Body of pancreas (tissue), 4 donors: ENCODE results near the gene ANKRD23. TPM values are rescaled to one million over a fixed set of nuclear protein-coding genes. Genes with fewer than 3 reads are reported as not detected.
A peak's percentile ranks its signal among the peaks of the same experiment; 100 is the strongest.

Experiments
- ATAC-seq: fragments of 150-250 bp; one replicate; pipeline ENCODE4 v1.9.1; 2016
- DNase-seq, 4 donors: peaks; one replicate each; pipeline ENCODE4 v3.0.0-alpha.2; 2019
- H3K27ac ChIP-seq, 4 donors: fragments of 200-600 bp; sonication (generic); 1 replicate in 3 of 4; 2 replicates in 1 of 4; pipeline versions ENCODE4 v1.5.1 to v1.6.1; 2016 to 2019; ENCODE audit warnings: mild to moderate bottlenecking in 1 of 4, mixed read lengths in 1 of 4, moderate library complexity in 1 of 4
- H3K27me3 ChIP-seq, 2 donors: fragments of 200-600 bp; sonication (generic); one replicate each; pipeline ENCODE4 v1.6.0; 2016; ENCODE audit warnings: mild to moderate bottlenecking in 1 of 2
- H3K36me3 ChIP-seq, 2 donors: fragments of 200-600 bp; sonication (generic); replicated peaks in 1 of 2; 2 replicates each; pipeline ENCODE4 v1.5.1; 2016; ENCODE audit warnings: low read depth in 2 of 2; ENCODE audit not compliant: insufficient read depth in 1 of 2
- H3K4me1 ChIP-seq: fragments of 200-600 bp; sonication (generic); one replicate; pipeline ENCODE4 v1.6.0; 2016
- H3K4me3 ChIP-seq, 2 donors: fragments of 200-600 bp; sonication (generic); 1 replicate in 1 of 2; 2 replicates in 1 of 2; pipeline ENCODE4 v1.5.1; 2016 to 2019
- H3K9me3 ChIP-seq, 3 donors: fragments of 200-600 bp; sonication (generic); 1 replicate in 2 of 3; 2 replicates in 1 of 3; pipeline ENCODE4 v1.5.1; 2016
- POLR2A ChIP-seq, 3 donors: fragments of 450-650 bp; IDR thresholded peaks; one replicate each; pipeline ENCODE4 v1.6.1; 2016; ENCODE audit warnings: antibody characterized with exemption in 3 of 3, mild to moderate bottlenecking in 2 of 3
- WGBS, 2 donors: methylation state at CpG; one replicate each; pipeline ENCODE4 v1.1.5; 2017; 5-methylcytosine and 5-hydroxymethylcytosine counted together
- intact Hi-C: fragments of 100-400 bp; cut with DNase I; formaldehyde crosslinking; loops from one replicate; pipeline ENCODE4 v1.15.1; 2023
- total RNA-seq, 2 donors: library from RNA; depleted of rRNA; stranded (reverse); fragments of >200 nt; gene quantifications; one replicate each; pipeline ENCODE4 v1.1.0, GENCODE V29; 2016
- TF ChIP-seq, protein P1 (sequence below), 7 experiments: fragments of 450-650 bp in 4 of 7; fragments of 200-600 bp in 3 of 7; sonication (generic) in 3 of 7; IDR thresholded peaks; one replicate each; pipeline ENCODE4 v1.5.1; 2016 to 2019; ENCODE audit warnings: antibody characterized with exemption in 7 of 7

The ANKRD23 gene
- total RNA-seq, 2 donors from 2014 or later = 4.2 to 12.9 TPM

DNA sequence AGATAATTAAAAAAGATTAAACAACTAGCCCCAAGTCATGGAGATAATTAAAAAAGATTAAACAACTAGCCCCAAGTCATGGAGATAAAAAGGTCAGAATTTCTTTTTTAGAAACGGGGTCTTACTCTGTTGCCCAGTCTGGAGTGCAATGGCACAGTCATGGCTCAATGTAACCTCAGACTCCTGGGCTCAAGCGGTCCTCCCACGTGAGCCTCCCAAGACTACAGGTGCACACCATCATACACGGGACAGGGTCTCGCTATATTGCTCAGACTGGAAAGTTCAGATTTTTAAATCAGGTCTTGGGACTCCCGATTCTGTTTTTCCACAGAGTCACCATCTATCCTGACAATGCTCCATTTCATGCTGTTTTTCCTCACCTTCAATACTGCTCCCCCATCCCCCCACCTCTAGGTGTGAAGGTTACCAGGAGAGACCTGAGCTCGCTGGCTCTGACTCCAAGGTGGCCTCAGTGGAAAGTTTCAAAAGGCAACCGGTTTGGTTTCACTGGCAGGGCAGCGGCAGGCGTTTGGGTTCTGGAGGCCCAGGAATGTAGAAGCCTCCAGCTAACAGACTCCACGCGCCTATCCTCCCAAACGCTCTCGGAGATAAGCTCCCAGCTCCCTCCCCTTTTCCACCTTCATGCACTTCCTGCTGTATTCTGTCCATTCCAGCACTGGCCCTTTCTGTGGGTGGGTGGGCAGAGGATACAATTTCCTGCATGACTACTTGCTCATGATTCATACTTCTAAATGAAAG, 28.9 kb upstream of the ANKRD23 start:
- Histone ChIP-seq H3K27ac (peak overlapping the region in 2 of 4 donors; percentile 60 to 79), H3K4me1 (peaks cover 42% of the 10 kb centered on the region), H3K27me3 (no peaks in the 10 kb centered on the region), H3K4me3 (no peak overlapping the region), H3K36me3 (no peaks in the 10 kb centered on the region), H3K9me3 (no peaks in the 10 kb centered on the region)
- no peak for ATAC-seq
- DNase-seq = peak in 2 of 4 donors; percentile 17 to 38
- TF ChIP-seq, protein P1, sequence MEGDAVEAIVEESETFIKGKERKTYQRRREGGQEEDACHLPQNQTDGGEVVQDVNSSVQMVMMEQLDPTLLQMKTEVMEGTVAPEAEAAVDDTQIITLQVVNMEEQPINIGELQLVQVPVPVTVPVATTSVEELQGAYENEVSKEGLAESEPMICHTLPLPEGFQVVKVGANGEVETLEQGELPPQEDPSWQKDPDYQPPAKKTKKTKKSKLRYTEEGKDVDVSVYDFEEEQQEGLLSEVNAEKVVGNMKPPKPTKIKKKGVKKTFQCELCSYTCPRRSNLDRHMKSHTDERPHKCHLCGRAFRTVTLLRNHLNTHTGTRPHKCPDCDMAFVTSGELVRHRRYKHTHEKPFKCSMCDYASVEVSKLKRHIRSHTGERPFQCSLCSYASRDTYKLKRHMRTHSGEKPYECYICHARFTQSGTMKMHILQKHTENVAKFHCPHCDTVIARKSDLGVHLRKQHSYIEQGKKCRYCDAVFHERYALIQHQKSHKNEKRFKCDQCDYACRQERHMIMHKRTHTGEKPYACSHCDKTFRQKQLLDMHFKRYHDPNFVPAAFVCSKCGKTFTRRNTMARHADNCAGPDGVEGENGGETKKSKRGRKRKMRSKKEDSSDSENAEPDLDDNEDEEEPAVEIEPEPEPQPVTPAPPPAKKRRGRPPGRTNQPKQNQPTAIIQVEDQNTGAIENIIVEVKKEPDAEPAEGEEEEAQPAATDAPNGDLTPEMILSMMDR (IDR thresholded peaks at IDR 0.05) = no peak
- no peak for TF ChIP-seq POLR2A (IDR thresholded peaks at IDR 0.05)
- 61% methylated on average over 12 to 14 of the region's 14 CpGs for WGBS, 2 donors
- intact Hi-C loops = no loop called here

DNA sequence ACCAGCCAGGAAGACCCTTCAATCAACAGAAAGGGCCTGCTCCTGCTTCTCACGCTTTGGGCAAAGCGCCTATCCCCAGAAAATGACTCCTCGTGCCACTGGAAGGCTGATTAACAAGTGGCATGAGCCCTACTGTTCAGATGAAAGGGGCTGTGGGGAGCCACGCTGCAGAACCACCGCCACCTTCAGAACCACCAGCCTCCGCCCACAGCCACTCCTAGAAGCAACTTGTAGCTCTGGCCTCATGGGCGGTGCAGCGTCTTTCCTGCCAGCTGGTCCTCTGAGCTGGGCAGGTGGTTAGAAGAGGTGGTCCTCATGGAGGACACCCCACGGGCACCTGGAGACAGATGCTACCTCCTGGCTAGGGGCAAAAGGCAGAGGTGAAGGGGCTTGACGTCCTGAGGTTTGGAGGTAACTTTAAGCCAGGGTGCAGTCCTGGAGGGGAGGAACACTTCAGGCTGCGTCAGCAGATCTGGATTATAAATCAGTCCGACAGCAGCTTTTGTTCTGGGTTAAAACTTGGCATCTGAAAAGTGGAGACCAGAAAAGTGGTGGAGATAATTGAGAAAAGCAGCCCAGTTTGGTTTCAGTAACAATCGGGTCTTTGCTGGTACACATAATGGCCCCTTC, 26.9 kb upstream of the ANKRD23 start:
- intact Hi-C loops = no loop called here
- Histone ChIP-seq H3K27me3 (no peaks in the 10 kb centered on the region), H3K36me3 (no peaks in the 10 kb centered on the region), H3K4me1 (peaks cover 62% of the 10 kb centered on the region), H3K27ac (peak overlapping the region; percentile 76 to 95 (median 82)), H3K4me3 (peak overlapping the region; percentile 90 to 91), H3K9me3 (no peaks in the 10 kb centered on the region)
- DNase-seq = peak in 3 of 4 donors; percentile 34 to 63 (median 54)
- ATAC-seq = no peak
- TF ChIP-seq, protein P1 (IDR thresholded peaks at IDR 0.05) = no peak
- no peak for TF ChIP-seq POLR2A (IDR thresholded peaks at IDR 0.05)
- 33 to 63% methylated on average over 3 to 13 of the region's 13 CpGs for WGBS, 2 donors

DNA sequence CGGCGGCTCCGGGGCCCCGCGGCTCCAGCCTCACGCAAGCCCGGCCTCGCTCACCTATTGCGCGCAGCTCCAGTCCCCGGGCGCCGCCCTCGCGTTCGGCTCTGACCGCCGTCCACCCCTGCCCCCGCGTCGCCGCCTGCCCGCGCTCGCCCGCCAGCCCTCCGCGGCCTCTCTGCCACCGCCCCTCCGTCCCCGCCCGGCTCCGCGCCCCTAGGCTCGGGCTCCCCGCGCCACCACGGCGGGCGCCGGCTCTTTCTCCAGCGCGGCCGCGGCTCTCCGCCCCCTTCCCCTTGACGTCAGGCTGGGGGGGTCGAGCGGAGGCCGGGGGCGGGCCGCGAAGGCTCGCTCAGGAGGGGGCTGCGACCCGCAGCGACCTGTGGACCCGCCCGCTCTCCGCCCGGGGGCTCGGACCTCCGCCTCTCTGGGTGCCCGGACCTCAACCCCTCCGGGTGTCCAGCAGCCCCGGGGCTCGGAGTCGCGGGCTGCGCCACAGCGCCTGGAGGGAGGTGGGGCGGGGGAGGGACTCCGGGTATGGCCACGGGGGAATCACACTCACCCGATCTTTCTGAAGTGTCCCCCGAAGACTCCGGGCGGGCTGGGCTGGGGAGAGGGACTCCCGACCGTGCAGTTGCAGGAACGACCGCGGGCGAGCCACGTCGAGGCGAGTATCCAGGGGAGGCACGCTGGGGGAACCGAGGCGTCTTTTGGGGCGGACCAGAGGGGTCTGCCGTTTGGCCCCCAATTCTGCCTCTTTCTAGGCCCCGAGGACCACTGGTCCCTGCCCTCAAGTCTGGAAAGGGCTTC, 26.2 kb upstream of the ANKRD23 start, which contains the start of gene SEMA4C:
TSS of gene SEMA4C (minus strand) at position 259 of the 804 bp plus-strand sequence. CDS start 2,194 bp downstream, outside the sequence.
- peak within 1 kb of the TSS; percentile 76 to 95 (median 82) for H3K27ac ChIP-seq
- ATAC-seq (peak; percentile 47), DNase-seq (peak; percentile 58 to 69 (median 64))
- peaks cover 0 to 2% of the 10 kb centered on the region in 2 donors for H3K36me3 ChIP-seq
- H3K4me3 ChIP-seq = peak within 1 kb of the TSS; percentile 90 to 91
- TF ChIP-seq, protein P1 (IDR thresholded peaks at IDR 0.05) = no peak
- peak; percentile 19 to 42 (median 39) for TF ChIP-seq POLR2A (IDR thresholded peaks at IDR 0.05)
- WGBS, 2 donors = 2% methylated on average over 72 of the region's 93 CpGs; no CpG with 5 or more reads in 1 of the 2 donors
- no peaks in the 10 kb centered on the region for H3K27me3 ChIP-seq
- H3K4me1 ChIP-seq = peaks cover 61% of the 10 kb centered on the region
- intact Hi-C loops = no loop called here
- H3K9me3 ChIP-seq = no peaks in the 10 kb centered on the region

DNA sequence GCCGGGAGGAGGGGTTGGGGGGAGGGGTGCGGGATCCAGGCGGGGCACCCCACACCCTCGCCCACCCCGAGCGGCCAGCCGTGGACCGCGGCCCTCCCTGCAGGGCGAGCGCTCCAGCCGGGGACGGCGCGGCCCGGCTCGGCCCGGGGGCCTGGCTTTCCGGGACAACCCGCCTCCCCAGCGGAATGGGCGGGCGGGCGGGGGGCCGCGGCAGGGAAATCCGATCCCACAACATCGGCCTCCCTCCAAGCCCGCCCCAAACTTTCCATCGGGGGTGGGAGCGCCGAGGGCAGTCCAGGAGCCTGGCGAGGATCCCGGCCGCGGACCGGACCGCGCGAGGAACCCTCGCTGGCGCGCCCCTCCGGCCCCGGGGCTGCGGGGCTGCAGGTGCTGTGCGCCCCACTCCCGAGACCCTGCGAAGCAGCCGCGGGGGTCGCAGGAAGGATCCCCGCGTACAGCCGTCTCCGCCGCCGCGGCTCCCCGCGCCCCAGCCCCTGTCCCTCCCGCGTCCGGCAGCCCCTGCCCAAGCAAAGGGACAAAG, 25.5 kb upstream of the ANKRD23 start:
- Histone ChIP-seq H3K27me3 (no peaks in the 10 kb centered on the region), H3K36me3 (peaks cover 0 to 6% of the 10 kb centered on the region in 2 donors), H3K4me3 (peak overlapping the region; percentile 90 to 91), H3K9me3 (no peaks in the 10 kb centered on the region), H3K27ac (peak overlapping the region; percentile 76 to 95 (median 82)), H3K4me1 (peaks cover 54% of the 10 kb centered on the region)
- intact Hi-C loops = no loop called here
- WGBS, 2 donors = 0% methylated on average over 50 of the region's 64 CpGs; no CpG with 5 or more reads in 1 of the 2 donors
- TF ChIP-seq, protein P1 (IDR thresholded peaks at IDR 0.05) = peak in 2 of 7 experiments; percentile 5 to 6
- TF ChIP-seq POLR2A (IDR thresholded peaks at IDR 0.05) = no peak
- DNase-seq = peak; percentile 71 to 85 (median 85)
- ATAC-seq = peak; percentile 66
